NT2/D1 (cell line): ENCODE results near the gene THAP5.

Experiments used
- SUZ12 ChIP-seq: IDR thresholded peaks from 2 replicates; pipeline ENCODE4 v1.6.1; 2011; ENCODE audit not compliant: insufficient read length, insufficient read depth; ENCODE audit errors: extremely low read depth
- YY1 ChIP-seq: IDR thresholded peaks from 2 replicates; pipeline ENCODE4 v1.6.1; 2011; ENCODE audit not compliant: insufficient read length, insufficient read depth
- ZNF274 ChIP-seq: IDR thresholded peaks from 2 replicates; pipeline ENCODE4 v1.6.1; 2011; ENCODE audit warnings: mild to moderate bottlenecking, low read depth, low read length

GRCh38 chr7:108522780-108523179 is 46.7 kb downstream of the THAP5 start:
- TF ChIP-seq ZNF274 (no peak), SUZ12 (no peak), YY1 (no peak)
